GM12892 (cell line): ENCODE data around the gene YBX2.

ENCODE experiments used
- DNase-seq: peaks from one replicate; pipeline ENCODE4 v3.0.0; 2011; ENCODE audit not compliant: insufficient read length
- FAIRE-seq: peaks from 2 replicates; lab custom pipeline; 2011; peaks lifted over from hg19 to GRCh38; lab: Jason Lieb, UNC
- POLR2A ChIP-seq: IDR thresholded peaks from 2 replicates; pipeline ENCODE4 v1.6.1; 2011; ENCODE audit warnings: low read depth, low read length, control low read depth
- POLR2AphosphoS5 ChIP-seq: IDR thresholded peaks from 2 replicates; pipeline ENCODE4 v1.6.1; 2011; ENCODE audit warnings: low read depth, low read length, control low read depth
- TAF1 ChIP-seq: IDR thresholded peaks from 2 replicates; pipeline ENCODE4 v1.6.1; 2011; ENCODE audit warnings: low read depth, mild to moderate bottlenecking, control low read depth, low read length, borderline replicate concordance

YBX2 gene

GRCh38 chr17:7243453-7243729 is 51.0 kb downstream of the YBX2 start:
- FAIRE-seq: peak; percentile 17

GRCh38 chr17:7242717-7243452 is 51.6 kb downstream of the YBX2 start:
- no peak for TF ChIP-seq TAF1
- peak; percentile 77 for TF ChIP-seq POLR2A
- peak; percentile 77; the same call in 1 of the 2 replicates for TF ChIP-seq POLR2AphosphoS5
- DNase-seq (peak; percentile 96), FAIRE-seq (peak; percentile 99)

More at GRCh38 chr17:7243453-7243729, 51.0 kb downstream of the YBX2 start:
- TF ChIP-seq POLR2A (no peak), POLR2AphosphoS5 (no peak), TAF1 (no peak)
- DNase-seq: no peak

- DNase-seq (peak; percentile 61), FAIRE-seq (no peak)
- TF ChIP-seq POLR2A (no peak), POLR2AphosphoS5 (no peak), TAF1 (no peak)
Measured at GRCh38 chr17:7241783-7242716, 52.4 kb downstream of the YBX2 start, which contains the start of gene GABARAP. TSS of gene GABARAP (minus strand) at chr17:7242449. CDS start at chr17:7242330, 119 bp downstream.

- DNase-seq (no peak), FAIRE-seq (peak; percentile 79)
- TF ChIP-seq TAF1: no peak
- no peak for TF ChIP-seq POLR2AphosphoS5
- no peak for TF ChIP-seq POLR2A
Measured at GRCh38 chr17:7241090-7241733, 53.2 kb downstream of the YBX2 start.

GRCh38 chr17:7240375-7240774 is 54.1 kb downstream of the YBX2 start:
- FAIRE-seq: peak; percentile 14
- no peak for TF ChIP-seq POLR2A
- TF ChIP-seq TAF1: no peak
- no peak for TF ChIP-seq POLR2AphosphoS5
- DNase-seq: no peak

- DNase-seq (peak; percentile 97), FAIRE-seq (peak; percentile 94)
- TF ChIP-seq TAF1 (no peak), POLR2A (peak; percentile 54; the same call in 1 of the 2 replicates)
Measured at GRCh38 chr17:7239091-7240027, 55.1 kb downstream of the YBX2 start, which contains the start of gene PHF23. TSS of gene PHF23 (minus strand) at chr17:7239457. CDS start at chr17:7239279, 178 bp downstream.

GRCh38 chr17:7238420-7239090 is 55.9 kb downstream of the YBX2 start:
- DNase-seq: no peak
- no peak for FAIRE-seq
- TF ChIP-seq POLR2AphosphoS5: no peak
- TF ChIP-seq POLR2A: no peak
- TF ChIP-seq TAF1: no peak
